Measurements from ENCODE around the gene CENPVL3. TPM values are rescaled to one million over a fixed set of nuclear protein-coding genes. Genes with fewer than 3 reads are reported as not detected.

CENPVL3 gene
- total RNA-seq, 2 donors from 2014 or later = not detected

Other genes starting within 250 kb of the CENPVL3 start
- gene NUDT11, start 122.3 kb downstream of the CENPVL3 start, total RNA-seq = 1 to 10 TPM; 1.1 to 1.3 TPM
- gene CENPVL2, start 63.9 kb upstream of the CENPVL3 start, total RNA-seq = not detected
- not detected for gene CENPVL1, start 91.6 kb upstream of the CENPVL3 start, total RNA-seq
- gene GSPT2, start 124.5 kb upstream of the CENPVL3 start, total RNA-seq = 10 to 100 TPM in 1 of 2 donors, 1 to 10 TPM in 1; 9.8 to 12.2 TPM

Measured in natural killer cell treated with Interleukin-12 subunit alpha and Interleukin-12 subunit beta and Interleukin-15 and Interleukin-18, amount 100 ng/mL, for 72 hours (primary cell).